Right forelimb (tissue), 1 donor: ENCODE results near the gene GCDH.

Source experiments
- DNase-seq: peaks from one replicate; pipeline ENCODE4 v3.0.0-alpha.2; 2018

GCDH gene

GRCh38 chr19:12943437-12944044 is 52.6 kb downstream of the GCDH start:
- no peak for DNase-seq

DNA sequence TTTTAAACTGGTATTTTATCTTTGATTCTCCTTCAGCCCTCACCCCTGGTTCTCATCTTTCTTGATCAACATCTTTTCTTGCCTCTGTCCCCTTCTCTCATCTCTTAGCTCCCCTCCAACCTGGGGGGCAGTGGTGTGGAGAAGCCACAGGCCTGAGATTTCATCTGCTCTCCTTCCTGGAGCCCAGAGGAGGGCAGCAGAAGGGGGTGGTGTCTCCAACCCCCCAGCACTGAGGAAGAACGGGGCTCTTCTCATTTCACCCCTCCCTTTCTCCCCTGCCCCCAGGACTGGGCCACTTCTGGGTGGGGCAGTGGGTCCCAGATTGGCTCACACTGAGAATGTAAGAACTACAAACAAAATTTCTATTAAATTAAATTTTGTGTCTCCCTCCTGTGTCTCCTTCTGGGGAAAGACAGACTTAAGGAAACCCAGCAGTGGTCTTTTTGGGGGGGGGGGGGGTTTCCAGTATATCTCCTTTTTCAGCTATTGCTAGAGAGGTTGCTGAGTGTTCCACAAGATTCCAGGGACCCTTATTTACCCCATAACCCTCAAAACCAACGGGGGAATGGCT is 53.2 kb downstream of the GCDH start:
- DNase-seq, result no peak

DNA sequence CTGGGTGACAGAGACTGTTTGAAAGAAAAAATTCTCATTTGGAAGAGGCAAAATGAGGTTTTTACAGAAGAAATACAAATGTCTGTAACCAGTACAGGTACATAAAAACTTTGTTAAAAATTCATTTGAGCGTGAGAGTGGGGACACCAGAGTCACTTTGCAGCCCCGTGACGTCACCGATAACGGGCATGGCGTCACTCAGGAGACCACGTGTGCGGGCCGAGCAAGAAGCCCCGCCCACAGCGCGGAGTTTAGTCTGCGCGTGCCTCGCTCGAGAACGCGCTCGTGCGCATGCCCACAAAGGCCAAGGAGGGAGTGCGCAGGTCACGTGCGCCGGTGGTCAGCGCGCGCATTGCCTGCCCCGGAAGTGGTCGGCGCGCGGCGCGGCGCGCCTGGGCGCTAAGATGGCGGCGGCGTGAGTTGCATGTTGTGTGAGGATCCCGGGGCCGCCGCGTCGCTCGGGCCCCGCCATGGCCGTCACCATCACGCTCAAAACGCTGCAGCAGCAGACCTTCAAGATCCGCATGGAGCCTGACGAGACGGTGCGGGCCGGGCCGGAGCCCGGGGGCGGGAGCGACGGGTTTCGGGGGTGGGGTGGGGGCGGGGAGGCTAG is 54.6 kb downstream of the GCDH start, which contains the start of gene RAD23A:
Gene RAD23A, plus strand, starts transcription at position 384 of the 613 bp plus-strand sequence. Its CDS starts 87 bp downstream, at position 471.
- peak; percentile 98 for DNase-seq

DNA sequence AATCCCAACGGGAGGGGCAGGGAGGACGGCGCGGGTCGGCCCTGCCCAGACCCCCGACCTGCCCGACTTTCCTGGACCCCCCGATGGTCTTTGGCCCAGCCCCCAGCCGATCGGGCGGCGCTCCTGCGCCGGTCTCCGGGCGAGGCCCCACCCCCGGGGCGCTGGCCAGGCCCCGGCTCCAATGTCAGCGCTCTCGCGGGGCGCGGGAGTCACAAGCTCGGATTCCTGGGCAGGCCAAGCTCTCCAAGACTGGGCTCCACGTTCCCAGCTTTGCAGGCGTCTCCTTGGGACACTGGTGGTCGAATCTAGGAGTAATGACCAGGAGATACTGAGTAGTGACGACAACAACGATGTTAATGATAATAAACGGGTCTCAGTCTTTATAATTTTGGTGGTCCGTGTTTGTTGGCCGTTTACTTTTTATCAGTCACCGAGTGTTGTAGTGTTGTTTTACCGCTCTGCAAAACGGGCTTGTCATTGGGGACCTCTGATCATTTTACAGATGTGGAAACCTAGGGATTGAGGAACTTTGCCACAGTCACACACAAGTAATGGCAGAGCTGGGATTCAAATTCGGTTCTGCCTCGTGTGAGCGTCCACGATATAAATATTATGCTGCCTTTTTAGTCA is 55.2 kb downstream of the GCDH start:
- DNase-seq, result peak; percentile 84

DNA sequence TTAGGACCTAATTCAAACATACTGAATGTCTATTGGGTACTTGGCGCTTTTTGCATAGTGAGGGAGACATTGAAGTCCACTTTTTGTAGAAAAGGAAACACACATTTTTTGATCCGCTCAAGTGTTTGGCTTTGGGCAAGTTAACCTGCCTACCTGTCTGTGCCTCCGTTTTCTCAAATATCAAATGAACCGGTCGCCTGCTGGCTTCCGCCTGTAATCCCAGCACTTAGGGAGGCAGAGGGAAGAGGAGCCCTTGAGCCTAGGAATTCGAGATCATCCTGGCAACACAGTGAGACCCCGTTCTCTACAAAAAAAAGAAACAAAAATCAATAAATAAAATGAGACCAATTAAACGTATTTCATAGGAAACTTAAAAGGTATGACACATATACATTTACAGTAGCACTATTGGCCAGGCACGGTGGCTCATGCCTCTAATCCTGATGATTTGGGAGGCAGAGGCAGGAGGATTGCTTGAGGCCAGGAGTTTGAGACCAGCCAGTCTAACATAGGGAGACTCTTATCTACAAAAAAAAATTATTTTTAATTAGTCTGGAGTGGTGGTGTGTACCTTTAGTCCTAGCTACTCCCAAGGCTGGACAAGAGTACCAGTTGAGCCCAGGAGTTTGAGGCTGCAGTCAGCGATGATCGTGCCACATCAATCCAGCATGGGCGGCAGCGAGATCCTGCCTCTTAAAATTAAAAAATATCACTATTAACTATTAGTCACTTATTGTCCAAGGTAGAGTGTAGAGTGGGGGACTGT is 56.0 kb downstream of the GCDH start:
- no peak for DNase-seq

DNA sequence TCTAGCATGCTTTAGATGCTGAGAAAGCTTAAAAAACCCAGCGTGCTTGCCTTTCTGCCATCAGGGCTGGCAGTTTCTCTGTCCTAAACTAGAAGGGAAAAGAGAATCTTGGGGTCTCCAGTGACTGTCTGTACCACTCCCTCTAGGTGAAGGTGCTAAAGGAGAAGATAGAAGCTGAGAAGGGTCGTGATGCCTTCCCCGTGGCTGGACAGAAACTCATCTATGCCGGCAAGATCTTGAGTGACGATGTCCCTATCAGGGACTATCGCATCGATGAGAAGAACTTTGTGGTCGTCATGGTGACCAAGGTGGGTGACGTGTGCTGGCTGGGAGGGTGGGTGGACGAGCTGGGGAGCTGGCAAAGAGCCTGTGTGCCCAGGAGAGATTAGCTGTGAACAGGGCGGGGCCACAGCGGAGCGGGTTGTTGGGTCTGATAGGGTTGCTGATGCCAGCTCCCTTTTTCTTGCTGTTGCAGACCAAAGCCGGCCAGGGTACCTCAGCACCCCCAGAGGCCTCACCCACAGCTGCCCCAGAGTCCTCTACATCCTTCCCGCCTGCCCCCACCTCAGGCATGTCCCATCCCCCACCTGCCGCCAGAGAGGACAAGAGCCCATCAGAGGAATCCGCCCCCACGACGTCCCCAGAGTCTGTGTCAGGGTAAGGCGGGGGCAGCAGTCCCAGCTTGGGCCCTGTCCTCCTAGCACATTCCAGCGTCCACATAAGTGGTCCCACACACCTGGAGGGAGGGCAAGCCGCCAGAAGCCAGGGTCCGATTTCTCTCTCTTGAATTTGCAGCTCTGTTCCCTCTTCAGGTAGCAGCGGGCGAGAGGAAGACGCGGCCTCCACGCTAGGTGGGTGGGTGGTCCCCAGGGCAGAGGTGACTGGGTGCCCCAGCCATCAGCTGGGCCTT is 57.0 kb downstream of the GCDH start:
- DNase-seq, result no peak

DNA sequence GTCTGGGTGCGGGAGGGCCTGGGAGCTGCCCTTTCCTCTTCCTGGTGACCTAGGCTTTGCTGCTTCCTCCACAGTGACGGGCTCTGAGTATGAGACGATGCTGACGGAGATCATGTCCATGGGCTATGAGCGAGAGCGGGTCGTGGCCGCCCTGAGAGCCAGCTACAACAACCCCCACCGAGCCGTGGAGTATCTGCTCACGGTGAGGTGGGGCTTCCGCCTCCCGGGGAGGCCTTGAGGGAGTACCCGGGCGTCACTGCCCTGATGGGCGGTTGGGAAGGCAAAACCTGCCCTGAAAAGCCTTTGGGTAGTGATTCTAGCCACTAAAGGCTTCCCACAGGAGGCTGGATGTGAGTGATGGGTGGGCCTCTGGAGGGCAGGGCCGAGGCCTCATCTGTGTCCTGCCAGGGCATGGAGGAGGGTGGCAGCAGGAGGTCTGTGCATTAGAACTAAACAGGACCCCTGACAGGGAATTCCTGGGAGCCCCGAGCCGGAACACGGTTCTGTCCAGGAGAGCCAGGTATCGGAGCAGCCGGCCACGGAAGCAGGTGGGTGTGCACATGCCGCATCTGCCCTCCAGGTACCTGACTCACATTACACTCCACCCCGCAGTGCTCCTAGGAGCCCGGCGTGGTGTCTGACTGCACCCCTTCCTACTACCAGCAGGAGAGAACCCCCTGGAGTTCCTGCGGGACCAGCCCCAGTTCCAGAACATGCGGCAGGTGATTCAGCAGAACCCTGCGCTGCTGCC is 57.8 kb downstream of the GCDH start:
- no peak for DNase-seq
